Activated CD4-positive, alpha-beta T cell treated with anti-CD3 and anti-CD28 coated beads, Interleukin-2, amount 50 U/mL, for 4 hours (primary cell): ENCODE data around the gene DYNC1H1.
A peak's percentile ranks its signal among the peaks of the same experiment; 100 is the strongest.

Experiments
- DNase-seq, 2 experiments: peaks; one replicate each; pipeline ENCODE4 v3.0.0-alpha.2; 2020

Gene DYNC1H1

GRCh38 chr14:101964297-101965180, at the start of gene DYNC1H1:
Gene DYNC1H1 (plus strand): TSS chr14:101964573. CDS start chr14:101964692, 119 bp downstream.
- peak; percentile 76 to 80 for DNase-seq

- no peak for DNase-seq
Observed at GRCh38 chr14:101915871-101916815, 48.2 kb upstream of the DYNC1H1 start.

GRCh38 chr14:101916816-101917412, 47.5 kb upstream of the DYNC1H1 start:
- no peak for DNase-seq

- no peak for DNase-seq
Observed at GRCh38 chr14:101917413-101918017, 46.9 kb upstream of the DYNC1H1 start.

GRCh38 chr14:101918065-101918989, 46.0 kb upstream of the DYNC1H1 start:
- no peak for DNase-seq

GRCh38 chr14:101920271-101920670, 44.1 kb upstream of the DYNC1H1 start:
- DNase-seq, result no peak

- DNase-seq, result no peak
Observed at GRCh38 chr14:101922866-101923265, 41.5 kb upstream of the DYNC1H1 start.

GRCh38 chr14:101925152-101925551, 39.2 kb upstream of the DYNC1H1 start:
- DNase-seq, result no peak

GRCh38 chr14:101926085-101926484, 38.3 kb upstream of the DYNC1H1 start:
- DNase-seq, result no peak

GRCh38 chr14:101926620-101927019, 37.8 kb upstream of the DYNC1H1 start:
- DNase-seq, result no peak

GRCh38 chr14:101927859-101928258, 36.5 kb upstream of the DYNC1H1 start:
- no peak for DNase-seq

- DNase-seq, result no peak
Observed at GRCh38 chr14:101928415-101928841, 35.9 kb upstream of the DYNC1H1 start.

- DNase-seq, result no peak
Observed at GRCh38 chr14:101929096-101929495, 35.3 kb upstream of the DYNC1H1 start.

GRCh38 chr14:101929946-101930345, 34.4 kb upstream of the DYNC1H1 start:
- DNase-seq, result no peak

GRCh38 chr14:101932673-101933072, 31.7 kb upstream of the DYNC1H1 start:
- DNase-seq, result no peak

- no peak for DNase-seq
Observed at GRCh38 chr14:101933209-101933608, 31.2 kb upstream of the DYNC1H1 start.

- DNase-seq, result no peak
Observed at GRCh38 chr14:101934601-101935150, 29.7 kb upstream of the DYNC1H1 start.

- DNase-seq, result no peak
Observed at GRCh38 chr14:101937926-101938767, 26.2 kb upstream of the DYNC1H1 start.

GRCh38 chr14:101939646-101940170, 24.7 kb upstream of the DYNC1H1 start:
- DNase-seq, result no peak

- DNase-seq, result no peak
Observed at GRCh38 chr14:101944451-101944850, 19.9 kb upstream of the DYNC1H1 start.
